BLaER1 (cell line): Measurements from ENCODE around the gene NT5C2.
A peak's percentile ranks its signal among the peaks of the same experiment; 100 is the strongest.
"Not testable (repeated sequence)": the region's sequence is repeated elsewhere in the genome, so short reads cannot be mapped to it uniquely, and the experiment has no call there.

Experiments used
- H3K27ac ChIP-seq: shearing (Covaris generic); formaldehyde crosslinking; 2 replicates; pipeline ENCODE4 v1.8.1; 2022
- H3K27me3 ChIP-seq: shearing (Covaris generic); formaldehyde crosslinking; 2 replicates; pipeline ENCODE4 v1.8.1; 2022
- H3K36me3 ChIP-seq: shearing (Covaris generic); formaldehyde crosslinking; 2 replicates; pipeline ENCODE4 v1.8.1; 2022
- H3K4me1 ChIP-seq: shearing (Covaris generic); formaldehyde crosslinking; 2 replicates; pipeline ENCODE4 v1.8.1; 2022
- H3K4me2 ChIP-seq: shearing (Covaris generic); formaldehyde crosslinking; 2 replicates; pipeline ENCODE4 v1.8.1; 2022
- H3K4me3 ChIP-seq: shearing (Covaris generic); formaldehyde crosslinking; 2 replicates; pipeline ENCODE4 v1.8.1; 2022
- H3K9ac ChIP-seq: shearing (Covaris generic); formaldehyde crosslinking; 2 replicates; pipeline ENCODE4 v1.8.1; 2022
- H3K9me3 ChIP-seq: shearing (Covaris generic); formaldehyde crosslinking; 2 replicates; pipeline ENCODE4 v1.8.1; 2022
- H4K20me1 ChIP-seq: shearing (Covaris generic); formaldehyde crosslinking; 2 replicates; pipeline ENCODE4 v1.8.1; 2022
- Cebpa-rat ChIP-seq: shearing (Covaris generic); IDR thresholded peaks from 2 replicates; pipeline ENCODE4 v1.8.1; 2022

The NT5C2 gene

GRCh38 chr10:103199488-103199887 is 6.4 kb upstream of the NT5C2 start:
- Histone ChIP-seq H4K20me1 (no peaks in the 10 kb centered on the region), H3K36me3 (no peaks in the 10 kb centered on the region), H3K27ac (no peak overlapping the region), H3K9me3 (no peaks in the 10 kb centered on the region), H3K27me3 (no peaks in the 10 kb centered on the region), H3K9ac (no peak overlapping the region), H3K4me1 (peaks cover 16% of the 10 kb centered on the region), H3K4me3 (no peak overlapping the region), H3K4me2 (no peak overlapping the region)
- TF ChIP-seq Cebpa-rat = no peak

GRCh38 chr10:103198648-103199047 is 5.6 kb upstream of the NT5C2 start:
- no peak for TF ChIP-seq Cebpa-rat
- H3K4me1 ChIP-seq = peaks cover 19% of the 10 kb centered on the region
- H3K27ac ChIP-seq = no peak overlapping the region

GRCh38 chr10:103197903-103198302 is 4.8 kb upstream of the NT5C2 start:
- Histone ChIP-seq H3K9ac (peak overlapping the region; percentile 39; the same call in 1 of the 2 replicates), H3K4me2 (peak overlapping the region; percentile 57), H3K36me3 (no peaks in the 10 kb centered on the region), H3K4me3 (no peak overlapping the region), H3K4me1 (peaks cover 23% of the 10 kb centered on the region), H4K20me1 (no peaks in the 10 kb centered on the region), H3K27me3 (no peaks in the 10 kb centered on the region), H3K9me3 (no peaks in the 10 kb centered on the region), H3K27ac (peak overlapping the region; percentile 55)
- no peak for TF ChIP-seq Cebpa-rat

More at GRCh38 chr10:103198648-103199047, 5.6 kb upstream of the NT5C2 start:
- Histone ChIP-seq H3K9me3 (no peaks in the 10 kb centered on the region), H3K4me2 (no peak overlapping the region), H3K36me3 (no peaks in the 10 kb centered on the region), H4K20me1 (no peaks in the 10 kb centered on the region), H3K27me3 (no peaks in the 10 kb centered on the region), H3K9ac (no peak overlapping the region), H3K4me3 (no peak overlapping the region)

GRCh38 chr10:103197174-103197573 is 4.1 kb upstream of the NT5C2 start:
- Histone ChIP-seq H3K4me3 (no peak overlapping the region), H4K20me1 (peaks cover 5% of the 10 kb centered on the region; the same call in 1 of the 2 replicates), H3K4me1 (peaks cover 23% of the 10 kb centered on the region), H3K9ac (no peak overlapping the region), H3K4me2 (peak overlapping the region; percentile 57), H3K36me3 (no peaks in the 10 kb centered on the region), H3K27me3 (no peaks in the 10 kb centered on the region), H3K9me3 (no peaks in the 10 kb centered on the region), H3K27ac (no peak overlapping the region)
- TF ChIP-seq Cebpa-rat = no peak

GRCh38 chr10:103196516-103196915 is 3.4 kb upstream of the NT5C2 start:
- Histone ChIP-seq H3K4me2 (no peak overlapping the region), H4K20me1 (peaks cover 12% of the 10 kb centered on the region), H3K4me3 (no peak overlapping the region), H3K9me3 (no peaks in the 10 kb centered on the region), H3K27ac (no peak overlapping the region), H3K36me3 (no peaks in the 10 kb centered on the region), H3K9ac (no peak overlapping the region), H3K27me3 (no peaks in the 10 kb centered on the region), H3K4me1 (peaks cover 23% of the 10 kb centered on the region)
- no peak for TF ChIP-seq Cebpa-rat

- peak overlapping the region; percentile 69 for H3K4me2 ChIP-seq
- H3K36me3 ChIP-seq = 0 out of 2 replicates have a peak, but pooled peaks cover 3% of the 10 kb centered on the region
- H3K4me3 ChIP-seq = peak overlapping the region; percentile 89
- H3K9me3 ChIP-seq = no peaks in the 10 kb centered on the region
- peaks cover 48% of the 10 kb centered on the region for H3K4me1 ChIP-seq
- no peak overlapping the region for H3K9ac ChIP-seq
- no peaks in the 10 kb centered on the region for H3K27me3 ChIP-seq
- H3K27ac ChIP-seq = no peak overlapping the region
- TF ChIP-seq Cebpa-rat = no peak
- H4K20me1 ChIP-seq = peaks cover 36% of the 10 kb centered on the region
Measured at GRCh38 chr10:103193820-103194529, 903 bp upstream of the NT5C2 start.

GRCh38 chr10:103192451-103193106 is 493 bp downstream of the NT5C2 start:
- no peaks in the 10 kb centered on the region for H3K27me3 ChIP-seq
- H3K4me2 ChIP-seq = peak overlapping the region; percentile 91
- no peaks in the 10 kb centered on the region for H3K9me3 ChIP-seq
- H3K4me3 ChIP-seq = peak overlapping the region; percentile 89
- peaks cover 15% of the 10 kb centered on the region; the same call in 1 of the 2 replicates for H3K36me3 ChIP-seq
- H3K9ac ChIP-seq = peak overlapping the region; percentile 97
- no peak for TF ChIP-seq Cebpa-rat
- peaks cover 49% of the 10 kb centered on the region for H4K20me1 ChIP-seq
- peak overlapping the region; percentile 96 for H3K27ac ChIP-seq
- H3K4me1 ChIP-seq = peaks cover 53% of the 10 kb centered on the region

- peak overlapping the region; percentile 89 for H3K4me3 ChIP-seq
- H3K4me2 ChIP-seq = peak overlapping the region; percentile 91
- peaks cover 53% of the 10 kb centered on the region for H3K4me1 ChIP-seq
- no peak for TF ChIP-seq Cebpa-rat
- H3K9me3 ChIP-seq = no peaks in the 10 kb centered on the region
- peaks cover 53% of the 10 kb centered on the region for H4K20me1 ChIP-seq
- peak overlapping the region; percentile 96 for H3K27ac ChIP-seq
- H3K9ac ChIP-seq = peak overlapping the region; percentile 97
- H3K36me3 ChIP-seq = peaks cover 18% of the 10 kb centered on the region; the same call in 1 of the 2 replicates
- no peaks in the 10 kb centered on the region for H3K27me3 ChIP-seq
Measured at GRCh38 chr10:103192089-103192450, 1.0 kb downstream of the NT5C2 start.

GRCh38 chr10:103191198-103191597 is 1.9 kb downstream of the NT5C2 start:
- H3K27ac ChIP-seq, H3K27me3 ChIP-seq, H3K9me3 ChIP-seq: not testable (repeated sequence)
- H4K20me1 ChIP-seq = peaks cover 62% of the 10 kb centered on the region
- peak overlapping the region; percentile 97 for H3K9ac ChIP-seq
- peak overlapping the region; percentile 91 for H3K4me2 ChIP-seq
- peaks cover 24% of the 10 kb centered on the region; the same call in 1 of the 2 replicates for H3K36me3 ChIP-seq
- H3K4me3 ChIP-seq = peak overlapping the region; percentile 89
- H3K4me1 ChIP-seq = peaks cover 59% of the 10 kb centered on the region

- Histone ChIP-seq H3K4me1 (peaks cover 82% of the 10 kb centered on the region), H3K27ac (peak overlapping the region; percentile 35; the same call in 1 of the 2 replicates), H3K9me3 (no peaks in the 10 kb centered on the region), H4K20me1 (peaks cover 65% of the 10 kb centered on the region), H3K4me3 (no peak overlapping the region), H3K27me3 (no peaks in the 10 kb centered on the region), H3K9ac (no peak overlapping the region), H3K4me2 (peak overlapping the region; percentile 29), H3K36me3 (peaks cover 24% of the 10 kb centered on the region; the same call in 1 of the 2 replicates)
- TF ChIP-seq Cebpa-rat = no peak
Measured at GRCh38 chr10:103188853-103189252, 4.2 kb downstream of the NT5C2 start.
